Measurements from ENCODE around the gene TBL1X. TPM values are rescaled to one million over a fixed set of nuclear protein-coding genes. Genes with fewer than 3 reads are reported as not detected.

TBL1X gene
- total and polyA plus RNA-seq, 7 experiments from 2014 or later = 11.8 to 58.8 (median 28.9) TPM

DNA sequence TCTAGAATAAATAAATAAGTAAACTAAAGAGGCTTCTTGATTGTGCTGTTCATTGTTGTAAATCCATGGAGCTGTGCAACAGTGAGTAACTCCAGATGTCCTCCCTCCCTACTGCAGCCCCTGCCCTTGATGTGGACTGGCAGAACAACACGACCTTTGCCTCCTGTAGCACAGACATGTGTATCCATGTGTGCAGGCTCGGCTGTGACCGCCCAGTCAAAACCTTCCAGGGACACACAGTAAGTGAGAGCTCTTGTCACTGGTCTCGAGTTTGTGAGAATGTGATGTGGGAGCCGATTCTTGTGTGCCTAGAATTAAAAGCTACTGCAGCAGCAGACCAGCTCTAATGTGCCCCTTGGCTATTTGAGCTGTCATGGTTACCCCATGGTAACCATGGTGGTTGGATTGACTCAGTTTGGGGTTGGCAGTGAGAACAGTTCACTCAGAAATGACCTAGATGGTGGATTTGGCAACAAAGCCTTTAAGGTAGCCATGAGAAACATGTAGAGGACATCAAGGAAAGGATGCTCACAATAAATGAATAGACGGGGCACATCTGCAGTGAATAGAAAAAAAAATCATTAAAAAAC lies 240.1 kb downstream of the TBL1X start:
- H3K27me3 Mint-ChIP-seq = no peaks in the 10 kb centered on the region
- peaks cover 0 to 16% (median 10%) of the 10 kb centered on the region in 7 donors for H3K4me1 Mint-ChIP-seq
- no peak overlapping the region for H3K27ac ChIP-seq (ENCODE audit: low read depth, low read length)
- ATAC-seq = no peak
- H3K4me3 ChIP-seq (ENCODE audit: low read length) = no peak overlapping the region
- peaks cover 0 to 17% (median 3%) of the 10 kb centered on the region in 11 donors for H3K9me3 Mint-ChIP-seq
- no peak for DNase-seq
- no peak overlapping the region for H3K27ac Mint-ChIP-seq
- CTCF ChIA-PET = interaction anchor here (0.6 kb wide), 1 partner anchor 291 kb away, joined by 3 read pairs; no protein-coding TSS in a partner anchor
- H3K4me1 ChIP-seq (ENCODE audit: control insufficient read depth in 2 of 2, insufficient read depth in 2 of 2, low read length in 2 of 2) = peaks cover 0 to 5% of the 10 kb centered on the region in 2 donors
- peaks cover 0 to 5% (median 0%) of the 10 kb centered on the region in 3 experiments for H3K9me3 ChIP-seq (ENCODE audit: control insufficient read depth in 2 of 3, low read length in 3 of 3)
- peaks cover 0 to 37% (median 13%) of the 10 kb centered on the region in 3 experiments for H3K36me3 ChIP-seq (ENCODE audit: control insufficient read depth in 2 of 3, insufficient read depth in 3 of 3, low read length in 3 of 3)
- no peaks in the 10 kb centered on the region for H3K27me3 ChIP-seq (ENCODE audit: control insufficient read depth in 2 of 2, insufficient read depth in 2 of 2, low read length in 2 of 2)
- peaks cover 3 to 53% (median 32%) of the 10 kb centered on the region in 5 donors for H3K36me3 Mint-ChIP-seq
- POLR2A ChIA-PET = no interaction called here
- no peak overlapping the region for H3K4me3 Mint-ChIP-seq
- intact Hi-C loops (cut with micrococcal nuclease) = loop anchor here in 1 of 2 donors (5.0 kb wide), 1 partner anchor 653 kb away; no protein-coding TSS in a partner anchor

GRCh38 chrX:9706421-9706820 lies 241.6 kb downstream of the TBL1X start:
- Mint-ChIP-seq H3K27me3 (no peaks in the 10 kb centered on the region), H3K36me3 (peaks cover 0 to 43% (median 24%) of the 10 kb centered on the region in 5 donors), H3K9me3 (peaks cover 0 to 17% (median 3%) of the 10 kb centered on the region in 11 donors), H3K4me1 (peaks cover 0 to 16% (median 10%) of the 10 kb centered on the region in 7 donors), H3K4me3 (no peak overlapping the region), H3K27ac (peak overlapping the region in 1 of 9 donors; percentile 71)
- ChIA-PET CTCF (no interaction called here), POLR2A (no interaction called here)
- H3K27me3 ChIP-seq (ENCODE audit: control insufficient read depth in 2 of 2, insufficient read depth in 2 of 2, low read length in 2 of 2) = no peaks in the 10 kb centered on the region
- DNase-seq (no peak), ATAC-seq (no peak)
- H3K9me3 ChIP-seq (ENCODE audit: control insufficient read depth in 2 of 3, low read length in 3 of 3) = peaks cover 0 to 5% (median 0%) of the 10 kb centered on the region in 3 experiments
- no peak overlapping the region for H3K4me3 ChIP-seq (ENCODE audit: low read length)
- H3K4me1 ChIP-seq (ENCODE audit: control insufficient read depth in 2 of 2, insufficient read depth in 2 of 2, low read length in 2 of 2) = peaks cover 0 to 5% of the 10 kb centered on the region in 2 donors
- intact Hi-C loops (cut with micrococcal nuclease) = loop anchor here in 1 of 2 donors (5.0 kb wide), 1 partner anchor 654 kb away; no protein-coding TSS in a partner anchor
- peaks cover 0 to 32% (median 20%) of the 10 kb centered on the region in 3 experiments for H3K36me3 ChIP-seq (ENCODE audit: control insufficient read depth in 2 of 3, insufficient read depth in 3 of 3, low read length in 3 of 3)
- no peak overlapping the region for H3K27ac ChIP-seq (ENCODE audit: low read depth, low read length)

- Histone ChIP-seq H3K36me3 (ENCODE audit: control insufficient read depth in 2 of 3, insufficient read depth in 3 of 3, low read length in 3 of 3) (peaks cover 0 to 40% (median 20%) of the 10 kb centered on the region in 3 experiments), H3K27me3 (ENCODE audit: control insufficient read depth in 2 of 2, insufficient read depth in 2 of 2, low read length in 2 of 2) (no peaks in the 10 kb centered on the region), H3K4me3 (ENCODE audit: low read length) (no peak overlapping the region), H3K27ac (ENCODE audit: low read depth, low read length) (no peak overlapping the region), H3K9me3 (ENCODE audit: control insufficient read depth in 2 of 3, low read length in 3 of 3) (peaks cover 0 to 5% (median 0%) of the 10 kb centered on the region in 3 experiments), H3K4me1 (ENCODE audit: control insufficient read depth in 2 of 2, insufficient read depth in 2 of 2, low read length in 2 of 2) (peaks cover 0 to 5% of the 10 kb centered on the region in 2 donors)
- POLR2A ChIA-PET = no interaction called here
- Mint-ChIP-seq H3K4me3 (no peak overlapping the region), H3K27ac (peak overlapping the region in 1 of 9 donors; percentile 18), H3K9me3 (peaks cover 0 to 17% (median 3%) of the 10 kb centered on the region in 11 donors), H3K4me1 (peaks cover 0 to 16% (median 10%) of the 10 kb centered on the region in 7 donors), H3K27me3 (no peaks in the 10 kb centered on the region), H3K36me3 (peaks cover 0 to 46% (median 19%) of the 10 kb centered on the region in 5 donors)
- CTCF ChIA-PET = no interaction called here
- DNase-seq (no peak), ATAC-seq (no peak)
- intact Hi-C loops (cut with micrococcal nuclease) = loop anchor here (2.0 to 5.0 kb wide), 4 partner anchors 365 to 889 kb away; no protein-coding TSS in a partner anchor
These were observed 242.6 kb downstream of the TBL1X start for GRCh38 chrX:9707306-9708033.

DNA sequence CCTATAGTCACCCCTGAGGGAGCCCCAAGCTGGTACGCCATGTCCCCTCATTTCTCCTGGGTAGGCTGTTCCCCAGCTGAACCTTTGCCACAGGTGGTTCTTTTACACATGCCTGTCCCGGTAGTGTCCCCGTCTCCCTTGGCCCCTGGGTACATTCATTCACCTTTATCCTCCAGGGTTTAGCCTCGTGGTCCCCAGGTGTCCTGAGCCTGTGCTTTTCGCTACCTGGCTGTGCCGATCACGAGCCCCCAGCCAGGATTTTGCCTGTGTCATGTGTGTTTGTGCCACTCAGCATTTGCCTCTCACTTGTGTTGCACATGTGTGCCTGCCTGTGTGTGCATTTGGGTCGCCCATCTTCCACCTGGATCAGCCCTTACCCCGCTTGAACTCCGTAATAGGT lies 243.2 kb downstream of the TBL1X start:
- H3K4me3 Mint-ChIP-seq = no peak overlapping the region
- peaks cover 0 to 45% (median 22%) of the 10 kb centered on the region in 5 donors for H3K36me3 Mint-ChIP-seq
- H3K9me3 ChIP-seq (ENCODE audit: control insufficient read depth in 2 of 3, low read length in 3 of 3) = peaks cover 0 to 5% (median 0%) of the 10 kb centered on the region in 3 experiments
- H3K27ac ChIP-seq (ENCODE audit: low read depth, low read length) = no peak overlapping the region
- CTCF ChIA-PET = interaction anchor here (0.8 kb wide), 1 partner anchor 962 kb away, joined by 3 read pairs; no protein-coding TSS in a partner anchor
- POLR2A ChIA-PET = no interaction called here
- no peaks in the 10 kb centered on the region for H3K27me3 ChIP-seq (ENCODE audit: control insufficient read depth in 2 of 2, insufficient read depth in 2 of 2, low read length in 2 of 2)
- H3K27me3 Mint-ChIP-seq = no peaks in the 10 kb centered on the region
- DNase-seq (no peak), ATAC-seq (no peak)
- no peak overlapping the region for H3K4me3 ChIP-seq (ENCODE audit: low read length)
- peaks cover 0 to 16% (median 10%) of the 10 kb centered on the region in 7 donors for H3K4me1 Mint-ChIP-seq
- H3K4me1 ChIP-seq (ENCODE audit: control insufficient read depth in 2 of 2, insufficient read depth in 2 of 2, low read length in 2 of 2) = peaks cover 0 to 5% of the 10 kb centered on the region in 2 donors
- H3K27ac Mint-ChIP-seq = peak overlapping the region in 2 of 9 donors; percentile 36 to 74
- peaks cover 0 to 17% (median 3%) of the 10 kb centered on the region in 11 donors for H3K9me3 Mint-ChIP-seq
- intact Hi-C loops (cut with micrococcal nuclease) = loop anchor here (2.0 to 5.0 kb wide), 4 partner anchors 365 to 889 kb away; no protein-coding TSS in a partner anchor
- peaks cover 0 to 43% (median 20%) of the 10 kb centered on the region in 3 experiments for H3K36me3 ChIP-seq (ENCODE audit: control insufficient read depth in 2 of 3, insufficient read depth in 3 of 3, low read length in 3 of 3)

- ChIA-PET POLR2A (no interaction called here), CTCF (interaction anchor here (0.8 kb wide), 1 partner anchor 963 kb away, joined by 3 read pairs; no protein-coding TSS in a partner anchor)
- DNase-seq (peak; percentile 62 to 84 (median 76)), ATAC-seq (peak; percentile 95)
- H3K27me3 ChIP-seq (ENCODE audit: control insufficient read depth in 2 of 2, insufficient read depth in 2 of 2, low read length in 2 of 2) = no peaks in the 10 kb centered on the region
- no peak overlapping the region for H3K4me3 ChIP-seq (ENCODE audit: low read length)
- H3K4me1 ChIP-seq (ENCODE audit: control insufficient read depth in 2 of 2, insufficient read depth in 2 of 2, low read length in 2 of 2) = peaks cover 0 to 5% of the 10 kb centered on the region in 2 donors
- intact Hi-C loops (cut with micrococcal nuclease) = loop anchor here (1.0 to 5.0 kb wide), 11 partner anchors 245 to 966 kb away; no protein-coding TSS in a partner anchor
- no peaks in the 10 kb centered on the region for H3K27me3 Mint-ChIP-seq
- peak overlapping the region in 4 of 10 donors; percentile 1 to 42 (median 16) for H3K4me3 Mint-ChIP-seq
- peaks cover 0 to 42% (median 19%) of the 10 kb centered on the region in 5 donors for H3K36me3 Mint-ChIP-seq
- H3K9me3 Mint-ChIP-seq = peaks cover 0 to 12% (median 3%) of the 10 kb centered on the region in 11 donors
- H3K27ac ChIP-seq (ENCODE audit: low read depth, low read length) = no peak overlapping the region
- H3K4me1 Mint-ChIP-seq = peaks cover 0 to 16% (median 10%) of the 10 kb centered on the region in 7 donors
- H3K36me3 ChIP-seq (ENCODE audit: control insufficient read depth in 2 of 3, insufficient read depth in 3 of 3, low read length in 3 of 3) = peaks cover 0 to 37% (median 14%) of the 10 kb centered on the region in 3 experiments
- H3K9me3 ChIP-seq (ENCODE audit: control insufficient read depth in 2 of 3, low read length in 3 of 3) = peaks cover 0 to 5% (median 0%) of the 10 kb centered on the region in 3 experiments
- H3K27ac Mint-ChIP-seq = peak overlapping the region in 7 of 9 donors; percentile 7 to 84 (median 49)
These were observed 244.2 kb downstream of the TBL1X start for GRCh38 chrX:9708923-9709553.

DNA sequence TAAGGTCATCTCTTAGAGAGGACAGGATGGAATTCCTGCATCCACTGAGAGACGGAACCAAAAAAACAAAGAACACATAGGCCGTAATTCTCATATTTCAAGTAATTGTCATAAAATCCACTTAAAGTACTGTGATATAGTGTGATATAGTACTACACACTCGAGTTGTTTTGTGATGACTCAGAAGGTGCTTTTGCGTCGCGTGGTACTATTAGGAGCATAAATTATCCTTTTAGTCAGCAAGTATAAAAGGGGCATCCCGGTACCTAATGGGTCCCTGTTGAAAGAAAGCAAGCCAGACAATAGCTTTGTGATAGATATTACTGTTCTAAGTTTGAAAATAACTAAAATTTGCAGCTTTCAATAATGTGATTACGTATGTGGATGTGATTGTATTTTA lies 245.5 kb downstream of the TBL1X start:
- POLR2A ChIA-PET = no interaction called here
- H3K36me3 ChIP-seq (ENCODE audit: control insufficient read depth in 2 of 3, insufficient read depth in 3 of 3, low read length in 3 of 3) = peaks cover 0 to 40% (median 14%) of the 10 kb centered on the region in 3 experiments
- DNase-seq (no peak), ATAC-seq (no peak)
- H3K27ac Mint-ChIP-seq = no peak overlapping the region
- CTCF ChIA-PET = no interaction called here
- H3K27ac ChIP-seq (ENCODE audit: low read depth, low read length) = no peak overlapping the region
- H3K27me3 ChIP-seq (ENCODE audit: control insufficient read depth in 2 of 2, insufficient read depth in 2 of 2, low read length in 2 of 2) = no peaks in the 10 kb centered on the region
- H3K9me3 ChIP-seq (ENCODE audit: control insufficient read depth in 2 of 3, low read length in 3 of 3) = no peaks in the 10 kb centered on the region
- H3K4me1 ChIP-seq (ENCODE audit: control insufficient read depth in 2 of 2, insufficient read depth in 2 of 2, low read length in 2 of 2) = peaks cover 0 to 5% of the 10 kb centered on the region in 2 donors
- no peak overlapping the region for H3K4me3 Mint-ChIP-seq
- intact Hi-C loops (cut with micrococcal nuclease) = no loop called here
- H3K9me3 Mint-ChIP-seq = no peaks in the 10 kb centered on the region
- peaks cover 0 to 16% (median 10%) of the 10 kb centered on the region in 7 donors for H3K4me1 Mint-ChIP-seq
- no peaks in the 10 kb centered on the region for H3K27me3 Mint-ChIP-seq
- no peak overlapping the region for H3K4me3 ChIP-seq (ENCODE audit: low read length)
- H3K36me3 Mint-ChIP-seq = peaks cover 0 to 33% (median 12%) of the 10 kb centered on the region in 5 donors
